LNCAP (cell line): ENCODE results near the gene CLINT1.
A peak's percentile ranks its signal among the peaks of the same experiment; 100 is the strongest.

ENCODE experiments used
- TF ChIP-seq, protein P1 (sequence below): fragments of 450-650 bp; IDR thresholded peaks from 2 replicates; pipeline ENCODE4 v1.5.1; 2017; ENCODE audit warnings: mild to moderate bottlenecking

Gene CLINT1

DNA sequence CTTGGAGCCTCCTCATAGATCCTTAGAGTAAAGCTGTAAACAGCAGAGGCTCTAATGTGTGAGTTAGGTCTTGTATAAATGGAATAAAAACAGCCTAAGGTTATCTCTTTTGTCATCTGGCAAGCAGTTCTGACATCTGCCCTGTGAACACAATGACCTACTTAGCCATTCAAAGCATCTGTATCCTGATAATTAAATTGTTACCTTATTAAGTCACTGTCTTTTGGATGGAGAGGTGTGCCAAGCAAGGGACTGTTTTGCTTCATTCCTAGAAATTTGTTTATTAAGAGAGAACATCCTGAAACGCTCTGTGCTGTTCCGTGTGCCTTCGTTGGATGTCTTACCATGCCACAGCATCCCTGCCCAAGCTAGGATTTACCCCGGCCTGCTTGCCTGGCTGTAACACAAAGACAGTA, 113.9 kb downstream of the CLINT1 start:
- TF ChIP-seq, protein P1, sequence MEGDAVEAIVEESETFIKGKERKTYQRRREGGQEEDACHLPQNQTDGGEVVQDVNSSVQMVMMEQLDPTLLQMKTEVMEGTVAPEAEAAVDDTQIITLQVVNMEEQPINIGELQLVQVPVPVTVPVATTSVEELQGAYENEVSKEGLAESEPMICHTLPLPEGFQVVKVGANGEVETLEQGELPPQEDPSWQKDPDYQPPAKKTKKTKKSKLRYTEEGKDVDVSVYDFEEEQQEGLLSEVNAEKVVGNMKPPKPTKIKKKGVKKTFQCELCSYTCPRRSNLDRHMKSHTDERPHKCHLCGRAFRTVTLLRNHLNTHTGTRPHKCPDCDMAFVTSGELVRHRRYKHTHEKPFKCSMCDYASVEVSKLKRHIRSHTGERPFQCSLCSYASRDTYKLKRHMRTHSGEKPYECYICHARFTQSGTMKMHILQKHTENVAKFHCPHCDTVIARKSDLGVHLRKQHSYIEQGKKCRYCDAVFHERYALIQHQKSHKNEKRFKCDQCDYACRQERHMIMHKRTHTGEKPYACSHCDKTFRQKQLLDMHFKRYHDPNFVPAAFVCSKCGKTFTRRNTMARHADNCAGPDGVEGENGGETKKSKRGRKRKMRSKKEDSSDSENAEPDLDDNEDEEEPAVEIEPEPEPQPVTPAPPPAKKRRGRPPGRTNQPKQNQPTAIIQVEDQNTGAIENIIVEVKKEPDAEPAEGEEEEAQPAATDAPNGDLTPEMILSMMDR, result no peak

DNA sequence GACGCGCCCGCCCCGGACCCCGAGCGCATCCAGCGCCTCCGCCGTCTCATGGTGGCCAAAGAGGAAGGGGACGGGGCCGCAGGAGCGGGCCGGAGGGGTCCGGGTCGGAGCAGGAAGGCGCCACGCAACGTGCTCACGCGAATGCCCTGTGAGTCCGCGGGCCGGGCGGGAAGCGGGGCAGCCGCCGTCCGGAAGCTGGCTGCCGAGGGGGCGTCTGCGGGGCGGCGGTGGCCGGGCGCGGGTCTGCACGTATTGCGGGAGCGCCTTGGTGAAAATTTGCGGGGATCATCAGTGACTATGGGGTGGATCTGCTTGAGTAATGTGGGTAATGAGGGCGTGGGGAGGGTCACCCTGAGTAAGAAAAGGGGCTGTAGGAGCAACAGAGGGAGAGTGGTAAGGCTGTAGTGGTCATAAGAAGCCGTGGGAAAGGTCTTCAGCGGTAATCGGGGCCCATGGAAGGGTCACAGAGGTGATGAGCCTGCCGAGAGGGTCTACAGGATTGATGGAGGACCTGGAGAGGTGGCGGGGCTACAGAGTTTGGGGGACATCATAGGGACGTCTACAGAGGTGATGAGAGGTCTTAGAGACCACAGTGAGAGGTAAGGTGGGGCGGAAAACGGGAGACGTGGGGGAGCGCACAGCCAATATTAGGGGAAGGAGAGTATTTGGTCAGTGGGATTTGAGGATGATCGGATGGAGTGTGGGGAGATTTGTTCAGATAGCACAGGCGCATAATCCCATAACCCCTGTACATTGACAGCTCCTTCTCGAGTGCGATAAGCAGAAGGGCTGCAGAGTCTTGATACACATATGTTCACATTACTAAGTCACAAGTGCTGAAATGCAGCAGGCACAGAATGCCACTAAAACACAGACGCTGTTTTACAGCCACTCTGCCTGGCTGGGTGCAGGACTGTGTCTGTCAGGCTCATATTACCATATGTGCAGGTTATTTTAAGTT, 114.6 kb downstream of the CLINT1 start:
- TF ChIP-seq, protein P1, result no peak

DNA sequence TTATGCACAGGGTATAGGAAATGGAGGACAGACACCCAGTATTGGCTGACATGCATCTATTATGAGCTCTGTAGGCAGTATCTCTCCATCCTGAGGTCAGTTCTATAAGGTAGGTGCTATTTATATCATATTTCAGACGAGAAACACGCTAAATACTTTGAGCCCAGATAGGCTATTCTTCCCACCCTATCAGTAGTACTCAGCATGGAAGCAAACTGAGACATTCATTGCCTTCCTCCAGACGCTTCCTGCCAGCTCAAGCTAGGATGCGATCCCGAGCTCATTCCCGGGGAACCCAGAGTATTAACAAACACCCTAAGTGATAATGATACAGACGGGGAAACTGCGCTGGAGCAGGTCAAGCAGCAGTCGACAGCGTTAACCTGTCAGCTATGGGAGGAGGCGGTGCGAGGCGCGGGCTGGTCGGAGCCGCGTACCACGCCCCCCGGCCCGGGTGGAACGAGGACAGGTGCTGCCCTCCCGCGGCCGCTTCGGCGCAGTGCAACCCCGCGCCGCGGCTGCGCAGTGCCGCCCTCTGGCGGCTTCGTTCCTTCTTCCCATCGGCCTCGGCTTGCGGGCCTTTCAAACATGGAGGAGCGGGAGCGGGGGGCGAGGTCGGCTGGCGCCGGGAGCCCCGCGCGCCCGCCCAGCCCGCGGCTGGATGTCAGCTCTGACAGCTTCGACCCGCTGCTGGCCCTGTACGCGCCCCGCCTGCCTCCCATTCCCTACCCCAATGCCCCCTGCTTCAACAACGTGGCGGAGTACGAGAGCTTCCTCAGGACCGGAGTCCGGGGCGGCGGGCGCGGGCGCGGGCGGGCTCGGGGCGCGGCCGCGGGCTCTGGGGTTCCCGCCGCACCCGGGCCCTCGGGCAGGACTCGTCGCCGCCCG, 115.5 kb downstream of the CLINT1 start, which contains the start of gene LSM11:
Gene LSM11, plus strand, starts transcription at position 550 of the 888 bp plus-strand sequence. Its CDS starts 39 bp downstream, at position 589.
- TF ChIP-seq, protein P1, result peak; percentile 99

DNA sequence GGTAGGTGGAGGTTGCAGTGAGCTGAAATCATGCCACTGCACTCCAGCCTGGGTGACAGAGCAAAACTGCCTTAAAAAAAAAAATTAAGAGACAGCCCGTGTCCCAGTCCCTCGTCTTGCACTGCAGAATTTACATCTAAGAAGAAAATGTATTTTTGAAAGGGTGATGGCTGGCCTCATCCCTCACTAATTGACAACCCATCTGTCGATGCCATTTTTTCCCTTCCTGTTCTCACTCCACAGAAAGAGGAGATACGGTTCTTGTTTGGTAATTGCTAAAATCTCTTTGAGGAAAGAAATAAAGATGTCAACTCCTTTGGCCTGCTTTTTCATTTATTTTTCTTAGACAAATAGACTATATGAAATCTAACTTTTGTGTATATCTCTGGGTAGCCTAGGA, 117.8 kb downstream of the CLINT1 start:
- TF ChIP-seq, protein P1, result no peak

DNA sequence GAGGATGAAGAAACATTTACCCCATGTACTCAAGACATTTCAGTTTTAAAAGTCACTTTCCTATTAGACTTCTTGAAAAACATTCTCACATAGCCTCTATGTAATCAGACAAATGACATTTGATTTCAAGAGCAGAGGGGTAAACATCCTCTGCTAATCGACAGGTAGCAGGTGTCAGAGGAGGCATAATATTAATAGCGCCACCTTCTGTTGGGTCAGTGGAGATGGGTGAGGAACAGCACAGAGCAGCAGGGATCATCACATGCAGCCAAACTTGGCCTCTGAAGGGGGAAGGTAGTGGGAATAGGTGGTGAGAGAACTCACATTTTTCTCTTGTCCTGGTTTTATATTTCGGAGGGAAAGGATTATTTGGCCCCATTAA, 118.7 kb downstream of the CLINT1 start:
- TF ChIP-seq, protein P1, result peak; percentile 50; the same call in 1 of the 2 replicates

DNA sequence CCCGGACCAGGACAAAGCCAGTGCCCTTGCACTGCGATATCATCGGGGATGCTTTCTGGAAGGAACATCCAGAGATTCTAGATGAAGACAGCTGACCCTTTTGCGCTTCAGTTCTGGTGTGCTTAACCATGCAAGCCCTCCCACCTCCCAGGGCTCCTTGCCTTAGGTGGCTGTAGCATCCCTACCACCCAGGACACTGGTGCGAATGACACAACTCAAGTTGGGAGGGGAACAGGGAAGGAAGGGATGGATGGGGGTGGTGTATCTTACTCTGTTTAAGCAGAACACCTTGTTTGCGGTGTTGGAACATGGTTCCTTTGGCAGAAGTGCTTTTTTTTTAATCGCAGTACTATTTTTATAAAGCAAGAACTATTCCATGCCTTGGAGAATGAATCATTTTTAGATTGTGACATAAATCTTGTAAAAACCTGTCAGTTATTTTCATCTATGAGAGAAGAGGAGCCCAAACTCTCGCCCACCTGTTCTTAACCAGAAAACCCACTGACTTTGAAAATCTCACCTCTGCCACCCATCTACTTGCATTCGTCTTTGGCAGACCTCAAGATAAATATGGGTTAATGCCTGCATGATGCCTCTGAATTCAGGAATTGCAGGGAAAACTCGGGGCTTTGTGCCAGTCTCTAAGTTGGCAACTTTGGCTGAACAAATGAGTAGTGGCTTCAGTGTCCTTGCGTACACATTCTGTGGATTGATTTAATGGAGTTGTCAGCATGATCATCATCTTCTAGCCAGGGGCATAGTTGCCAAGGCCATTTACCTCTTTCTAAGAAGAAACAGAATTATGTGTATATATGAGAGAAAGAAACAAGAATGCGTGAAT, 119.3 kb downstream of the CLINT1 start:
- TF ChIP-seq, protein P1, result no peak
